Measurements from ENCODE around the gene GNG14.

DNA sequence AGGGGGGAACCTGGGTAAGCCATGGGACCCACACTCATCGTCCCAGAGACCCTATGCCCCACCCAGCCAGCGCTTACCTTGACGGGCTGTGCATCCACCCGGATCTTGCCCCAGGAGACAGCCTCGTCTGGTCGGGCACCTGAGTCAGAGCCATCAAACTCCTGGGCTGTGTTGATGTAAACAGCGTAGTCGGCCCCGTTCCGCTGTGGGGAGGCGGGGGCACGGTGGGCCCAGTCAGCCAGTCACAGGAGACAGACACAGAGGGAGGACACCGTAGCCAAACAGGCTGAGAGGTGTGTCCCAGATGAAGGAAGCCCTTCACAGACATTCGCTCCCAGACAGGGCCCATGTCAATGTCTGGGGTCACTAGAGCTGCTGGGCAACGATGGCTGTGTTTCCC is 11.9 kb upstream of the GNG14 start:
- TF ChIP-seq SIN3A (IDR thresholded peaks at IDR 0.05; ENCODE audit: borderline replicate concordance, insufficient read depth, low read length): no peak
- TF ChIP-seq POLR2AphosphoS5 (IDR thresholded peaks at IDR 0.05; ENCODE audit: low read depth, low read length): peak; percentile 47; the same call in 1 of the 2 replicates

Measured in PFSK-1 (cell line).